RWPE2 (cell line): Measurements from ENCODE around the gene STMP1.
A peak's percentile ranks its signal among the peaks of the same experiment; 100 is the strongest.

Experiments
- ATAC-seq: fragments of 200-7000 bp; cut with Tn5 transposase; 3 replicates; pipeline ENCODE4 v1.9.1; 2021; ENCODE audit warnings: low read depth
- DNase-seq: peaks from one replicate; pipeline ENCODE4 v3.0.0-alpha.2; 2020; ENCODE audit warnings: low spot score
- H3K27ac ChIP-seq: fragments of 450-650 bp; 2 replicates; pipeline ENCODE4 v1.5.1; 2017; ENCODE audit warnings: mild to moderate bottlenecking; ENCODE audit not compliant: poor library complexity, severe bottlenecking
- H3K27me3 ChIP-seq: fragments of 250-450 bp; sonication (Bioruptor Pico); 2 replicates; pipeline ENCODE4 v1.5.1; 2021; ENCODE audit warnings: mild to moderate bottlenecking, moderate library complexity; ENCODE audit not compliant: insufficient read depth, poor library complexity, severe bottlenecking
- H3K36me3 ChIP-seq: fragments of 250-450 bp; sonication (Bioruptor Pico); 2 replicates; pipeline ENCODE4 v1.5.1; 2020; ENCODE audit warnings: low read depth, mild to moderate bottlenecking, moderate library complexity
- H3K4me1 ChIP-seq: fragments of 250-450 bp; sonication (Bioruptor Pico); 2 replicates; pipeline ENCODE4 v1.5.1; 2021; ENCODE audit warnings: mild to moderate bottlenecking, moderate library complexity; ENCODE audit not compliant: insufficient read depth, poor library complexity, severe bottlenecking
- H3K4me3 ChIP-seq: fragments of 250-450 bp; sonication (Bioruptor Pico); 2 replicates; pipeline ENCODE4 v1.5.1; 2021; ENCODE audit warnings: mild to moderate bottlenecking, moderate library complexity; ENCODE audit not compliant: severe bottlenecking
- H3K9me3 ChIP-seq: fragments of 250-450 bp; sonication (Bioruptor Pico); 2 replicates; pipeline ENCODE4 v1.5.1; 2021; ENCODE audit warnings: mild to moderate bottlenecking, moderate library complexity; ENCODE audit not compliant: severe bottlenecking
- CTCF ChIP-seq: fragments of 450-650 bp; IDR thresholded peaks from one replicate; pipeline ENCODE4 v1.5.1; 2017; ENCODE audit warnings: mild to moderate bottlenecking, moderate library complexity; ENCODE audit not compliant: poor library complexity, severe bottlenecking

The STMP1 gene

GRCh38 chr7:135645296-135645904 is 16.9 kb upstream of the STMP1 start:
- no peaks in the 10 kb centered on the region for H3K4me1 ChIP-seq

DNA sequence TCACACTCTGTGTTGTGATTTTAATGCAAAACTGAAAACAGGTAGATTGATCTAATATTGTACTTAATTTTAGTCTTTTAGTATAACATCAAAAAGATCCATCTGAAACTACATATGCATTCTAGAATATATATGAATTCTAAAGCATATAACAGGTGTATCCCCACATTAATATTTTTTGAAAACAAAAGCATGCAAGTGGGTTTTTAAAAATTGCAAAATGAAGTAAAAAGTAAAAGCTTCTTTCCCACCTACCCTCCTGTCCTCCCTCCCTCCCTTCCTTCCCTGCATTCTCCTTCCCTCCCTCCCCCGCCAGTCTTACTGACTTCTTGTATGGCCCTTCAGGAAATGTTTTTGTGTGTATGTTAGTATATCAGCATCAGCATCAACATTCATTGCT is 14.6 kb upstream of the STMP1 start:
- Histone ChIP-seq H3K27ac (no peak overlapping the region), H3K27me3 (no peaks in the 10 kb centered on the region), H3K36me3 (peaks cover 68% of the 10 kb centered on the region), H3K4me1 (no peaks in the 10 kb centered on the region), H3K9me3 (no peaks in the 10 kb centered on the region), H3K4me3 (no peak overlapping the region)
- no peak for DNase-seq
- TF ChIP-seq CTCF: no peak
- ATAC-seq: no peak

More at GRCh38 chr7:135645296-135645904, 16.9 kb upstream of the STMP1 start:
- no peaks in the 10 kb centered on the region for H3K9me3 ChIP-seq
- no peaks in the 10 kb centered on the region for H3K27me3 ChIP-seq
- H3K36me3 ChIP-seq: peaks cover 92% of the 10 kb centered on the region
- DNase-seq: no peak
- TF ChIP-seq CTCF: peak; percentile 85
- H3K27ac ChIP-seq: no peak overlapping the region
- peak; percentile 61; the same call in 1 of the 3 replicates for ATAC-seq
- no peak overlapping the region for H3K4me3 ChIP-seq

DNA sequence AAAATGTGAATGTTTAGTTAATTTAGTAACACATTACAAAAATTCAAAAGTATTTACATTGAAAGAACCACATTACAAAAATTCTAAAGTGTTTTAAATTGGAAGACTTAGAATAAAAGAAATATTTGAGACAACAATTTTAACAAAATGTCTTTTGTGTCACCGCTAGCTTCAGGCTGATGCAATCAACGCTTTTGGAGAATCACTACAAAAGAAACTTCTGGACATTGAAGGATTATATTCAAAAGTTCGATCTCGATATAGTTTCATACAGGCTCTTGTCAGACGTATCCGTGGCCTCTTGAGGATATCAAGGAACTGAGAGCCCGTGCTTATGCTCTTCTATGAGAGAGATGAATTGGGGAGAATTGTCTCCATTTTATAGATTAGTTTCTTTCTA is 14.1 kb upstream of the STMP1 start:
- H3K27me3 ChIP-seq: no peaks in the 10 kb centered on the region
- peaks cover 63% of the 10 kb centered on the region for H3K36me3 ChIP-seq
- DNase-seq (no peak), ATAC-seq (no peak)
- H3K9me3 ChIP-seq: no peaks in the 10 kb centered on the region
- TF ChIP-seq CTCF: no peak
- H3K4me3 ChIP-seq: no peak overlapping the region
- H3K27ac ChIP-seq: no peak overlapping the region
- H3K4me1 ChIP-seq: no peaks in the 10 kb centered on the region

- no peak for TF ChIP-seq CTCF
- Histone ChIP-seq H3K27me3 (no peaks in the 10 kb centered on the region), H3K4me1 (no peaks in the 10 kb centered on the region), H3K27ac (no peak overlapping the region), H3K9me3 (no peaks in the 10 kb centered on the region), H3K36me3 (peaks cover 37% of the 10 kb centered on the region), H3K4me3 (no peak overlapping the region)
- DNase-seq: no peak
- 0 out of 3 replicates have a peak, but pooled peaks have one; percentile 12 for ATAC-seq
Observed at GRCh38 chr7:135650831-135651573, 11.3 kb upstream of the STMP1 start.
